H1 (cell line): ENCODE data around the gene MEX3C. TPM values are rescaled to one million over a fixed set of nuclear protein-coding genes. Genes with fewer than 3 reads are reported as not detected.
A peak's percentile ranks its signal among the peaks of the same experiment; 100 is the strongest.

Experiments used
- CTCF ChIA-PET: fragments of 300-600 bp; sonication (Branson Sonifier 250); formaldehyde crosslinking; loops from one replicate; lab custom pipeline; 2021; ENCODE audit not compliant: partially characterized antibody; lab: Charles Lee
- POLR2A ChIA-PET: fragments of 300-600 bp; sonication (Branson Sonifier 250); formaldehyde crosslinking; loops from one replicate; lab custom pipeline; 2021; ENCODE audit warnings: inconsistent platforms; ENCODE audit not compliant: partially characterized antibody; lab: Charles Lee
- DNase-seq, 2 experiments: peaks; one replicate each; pipeline versions ENCODE4 v3.0.0 to v3.0.0-alpha.2; 2010 to 2022; ENCODE audit warnings: low spot score in 2 of 2, low read depth in 1 of 2, mixed read lengths in 1 of 2
- FAIRE-seq: peaks from 2 replicates; lab custom pipeline; 2011; peaks lifted over from hg19 to GRCh38; lab: Jason Lieb, UNC
- H2AFZ ChIP-seq: 2 replicates; pipeline ENCODE4 v1.8.1; 2012; ENCODE audit warnings: low read length, inconsistent platforms
- H2AK5ac ChIP-seq: 2 replicates; pipeline ENCODE4 v1.6.1; 2013; ENCODE audit warnings: low read depth, low read length
- H2BK120ac ChIP-seq: replicated peaks from 2 replicates; pipeline ENCODE3; 2013; ENCODE audit warnings: low read depth, low read length, inconsistent platforms
- H2BK12ac ChIP-seq: 2 replicates; pipeline ENCODE4 v1.6.1; 2013; ENCODE audit warnings: low read depth, low read length
- H2BK15ac ChIP-seq: 2 replicates; pipeline ENCODE4 v1.6.1; 2013; ENCODE audit warnings: low read length
- H2BK20ac ChIP-seq: 2 replicates; pipeline ENCODE4 v1.6.1; 2013; ENCODE audit warnings: low read length
- H2BK5ac ChIP-seq: 2 replicates; pipeline ENCODE4 v1.6.1; 2013; ENCODE audit warnings: low read depth, low read length
- H3K14ac ChIP-seq: 2 replicates; pipeline ENCODE4 v1.6.1; 2013; ENCODE audit warnings: inconsistent platforms; ENCODE audit not compliant: insufficient read length
- H3K18ac ChIP-seq: 2 replicates; pipeline ENCODE4 v1.6.1; 2013; ENCODE audit warnings: low read length; ENCODE audit errors: extremely low read depth
- H3K23ac ChIP-seq: 2 replicates; pipeline ENCODE4 v1.6.1; 2013; ENCODE audit warnings: inconsistent platforms; ENCODE audit not compliant: insufficient read length
- H3K23me2 ChIP-seq: 2 replicates; pipeline ENCODE4 v1.6.1; 2013; ENCODE audit warnings: low read depth, low read length
- H3K27ac ChIP-seq: 2 replicates; pipeline ENCODE4 v1.6.1; 2011; ENCODE audit warnings: low read depth, low read length, inconsistent platforms
- H3K27me3 ChIP-seq, 4 experiments: replicated peaks in 1 of 4; 1 replicate in 1 of 4; 2 replicates in 3 of 4; pipeline versions ENCODE4 v1.6.1 to v1.8.1; 2011 to 2013; ENCODE audit warnings: low read length in 3 of 4, mild to moderate bottlenecking in 3 of 4, inconsistent platforms in 2 of 4, mixed read lengths in 2 of 4, moderate library complexity in 1 of 4; ENCODE audit not compliant: control insufficient read depth in 3 of 4, insufficient read depth in 3 of 4; ENCODE audit errors: extremely low read depth in 1 of 4
- H3K36me3 ChIP-seq, 4 experiments: 2 replicates each; pipeline versions ENCODE4 v1.6.1 to v1.8.1; 2011 to 2013; ENCODE audit warnings: mild to moderate bottlenecking in 4 of 4, low read length in 3 of 4, moderate library complexity in 2 of 4, control low read depth in 1 of 4, inconsistent platforms in 1 of 4; ENCODE audit not compliant: insufficient read depth in 4 of 4, control insufficient read depth in 2 of 4
- H3K4ac ChIP-seq: replicated peaks from 2 replicates; pipeline ENCODE3; 2013; ENCODE audit warnings: low read length, low read depth, mixed read lengths, inconsistent platforms; ENCODE audit not compliant: insufficient read length
- H3K4me1 ChIP-seq, 4 experiments: replicated peaks in 1 of 4; 1 replicate in 1 of 4; 2 replicates in 3 of 4; pipeline versions ENCODE4 v1.6.1 to v1.8.1; 2011 to 2013; ENCODE audit warnings: low read length in 3 of 4, inconsistent platforms in 2 of 4, mixed read lengths in 1 of 4; ENCODE audit not compliant: insufficient read depth in 4 of 4, control insufficient read depth in 3 of 4
- H3K4me2 ChIP-seq, 2 experiments: 2 replicates each; pipeline versions ENCODE4 v1.6.1 to v1.8.1; 2011 to 2013; ENCODE audit warnings: low read depth in 2 of 2, low read length in 2 of 2, control low read depth in 1 of 2, inconsistent platforms in 1 of 2, mild to moderate bottlenecking in 1 of 2; ENCODE audit not compliant: insufficient read depth in 1 of 2
- H3K4me3 ChIP-seq, 4 experiments: fragments of 200-600, 300-600 bp in 1 of 4; sonication (generic), shearing (Covaris generic), sonication (Bioruptor Twin) in 1 of 4; 2 replicates each; pipeline versions ENCODE4 v1.5.1 to v1.8.1; 2011 to 2016; ENCODE audit warnings: low read length in 4 of 4, low read depth in 3 of 4, control low read depth in 2 of 4, inconsistent platforms in 2 of 4, mild to moderate bottlenecking in 2 of 4, mixed read lengths in 1 of 4, moderate library complexity in 1 of 4; ENCODE audit not compliant: insufficient read depth in 2 of 4; ENCODE audit errors: extremely low read depth in 1 of 4
- H3K56ac ChIP-seq: replicated peaks from 2 replicates; pipeline ENCODE3; 2013; ENCODE audit warnings: low read depth, mild to moderate bottlenecking, mixed read lengths, low read length, inconsistent platforms; ENCODE audit not compliant: insufficient read length
- H3K79me1 ChIP-seq: 2 replicates; pipeline ENCODE4 v1.6.1; 2013; ENCODE audit warnings: low read depth, low read length, control low read depth
- H3K79me2 ChIP-seq, 2 experiments: 2 replicates each; pipeline versions ENCODE4 v1.6.1 to v1.8.1; 2012 to 2013; ENCODE audit warnings: low read length in 2 of 2, mild to moderate bottlenecking in 2 of 2, inconsistent platforms in 1 of 2; ENCODE audit not compliant: insufficient read depth in 2 of 2, control insufficient read depth in 1 of 2
- H3K9ac ChIP-seq, 4 experiments: replicated peaks in 1 of 4; 1 replicate in 1 of 4; 2 replicates in 3 of 4; pipeline versions ENCODE4 v1.6.1 to v1.8.1; 2011 to 2013; ENCODE audit warnings: low read depth in 3 of 4, low read length in 3 of 4, control low read depth in 2 of 4, mild to moderate bottlenecking in 2 of 4, moderate library complexity in 2 of 4, inconsistent platforms in 1 of 4; ENCODE audit errors: extremely low read depth in 1 of 4
- H3K9me3 ChIP-seq, 2 experiments: 2 replicates each; pipeline versions ENCODE4 v1.6.1 to v1.8.1; 2012 to 2013; ENCODE audit warnings: mild to moderate bottlenecking in 2 of 2, moderate library complexity in 2 of 2, control low read depth in 1 of 2, inconsistent platforms in 1 of 2, low read depth in 1 of 2, low read length in 1 of 2, mixed read lengths in 1 of 2; ENCODE audit not compliant: insufficient read depth in 2 of 2
- H4K20me1 ChIP-seq, 2 experiments: replicated peaks in 1 of 2; 2 replicates each; pipeline versions ENCODE3 to v1.8.1; 2011 to 2013; ENCODE audit warnings: inconsistent platforms in 2 of 2, low read length in 2 of 2, mild to moderate bottlenecking in 1 of 2; ENCODE audit not compliant: insufficient read depth in 2 of 2, control insufficient read depth in 1 of 2
- H4K5ac ChIP-seq: 2 replicates; pipeline ENCODE4 v1.6.1; 2013; ENCODE audit warnings: low read length, low read depth, mixed read lengths, inconsistent platforms; ENCODE audit not compliant: insufficient read length
- H4K8ac ChIP-seq: 2 replicates; pipeline ENCODE4 v1.8.0; 2013; ENCODE audit warnings: mild to moderate bottlenecking, moderate library complexity, low read length, inconsistent platforms; ENCODE audit not compliant: insufficient read depth; ENCODE audit errors: extremely low read depth
- H4K91ac ChIP-seq: replicated peaks from 2 replicates; pipeline ENCODE3; 2013; ENCODE audit warnings: low read length, mixed read lengths, inconsistent platforms; ENCODE audit not compliant: insufficient read length
- CTBP2 ChIP-seq: IDR thresholded peaks from 2 replicates; pipeline ENCODE4 v1.7.0; 2011; ENCODE audit warnings: borderline replicate concordance, mild to moderate bottlenecking, moderate library complexity, mixed read lengths, low read length; ENCODE audit not compliant: insufficient read depth, insufficient read length
- HDAC6 ChIP-seq: IDR thresholded peaks from one replicate; pipeline ENCODE4 v1.7.1; 2012; ENCODE audit warnings: low read depth, mild to moderate bottlenecking, inconsistent platforms, low read length, moderate library complexity
- NRF1 ChIP-seq: IDR thresholded peaks from 2 replicates; pipeline ENCODE4 v1.6.1; 2011; ENCODE audit warnings: mild to moderate bottlenecking, low read depth, low read length, improper control_type of control experiment
- RBBP5 ChIP-seq: IDR thresholded peaks from 2 replicates; pipeline ENCODE4 v1.7.1; 2012; ENCODE audit warnings: low read depth, mild to moderate bottlenecking, inconsistent platforms, low read length, moderate library complexity, borderline replicate concordance
- WGBS, 2 experiments: shearing (Covaris generic) in 1 of 2; methylation state at CpG; one replicate each; pipeline versions ENCODE4 v1.1.6 to v1.1.7; 2013 to 2015; ENCODE audit warnings: low lambda C conversion rate in 2 of 2, mixed read lengths in 2 of 2, inconsistent platforms in 1 of 2, low coverage in 1 of 2, missing lambda C conversion rate in 1 of 2; ENCODE audit not compliant: insufficient replicate concordance in 2 of 2, insufficient coverage in 1 of 2, insufficient read length in 1 of 2; ENCODE audit errors: extremely low coverage in 1 of 2, missing lambda C conversion rate in 1 of 2; 5-methylcytosine and 5-hydroxymethylcytosine counted together
- polyA plus RNA-seq, 7 experiments: library from polyadenylated mRNA; depleted of rRNA in 3 of 7; stranded (reverse) in 5 of 7; unstranded in 2 of 7; fragments of >200 nt in 5 of 7; fragments of 200-250 nt in 2 of 7; gene quantifications; 1 replicate in 5 of 7; 2 replicates in 1 of 7; 4 replicates in 1 of 7; pipeline versions ENCODE4 v1.2.1 to v1.2.3, GENCODE V29; 2011 to 2013; ENCODE audit warnings: missing spikeins in 2 of 7, mixed read lengths in 2 of 7
- total RNA-seq: library from RNA; stranded (reverse); fragmentation: NEBNext Ultra II Directional; extraction: Animal tissue kit (Norgen Biotek cat#: 25700); gene quantifications from 2 replicates; pipeline ENCODE4 v1.2.1, GENCODE V29; 2021
- TF ChIP-seq, protein P1 (sequence below): IDR thresholded peaks from 2 replicates; pipeline ENCODE4 v1.6.1; 2012; ENCODE audit warnings: low read length, inconsistent platforms

Gene MEX3C
- total and polyA plus RNA-seq, 2 of the 8 experiments (the other 6 are each of a cell fraction or from before 2014, with no cell fraction given): 48.2 to 103 TPM

DNA sequence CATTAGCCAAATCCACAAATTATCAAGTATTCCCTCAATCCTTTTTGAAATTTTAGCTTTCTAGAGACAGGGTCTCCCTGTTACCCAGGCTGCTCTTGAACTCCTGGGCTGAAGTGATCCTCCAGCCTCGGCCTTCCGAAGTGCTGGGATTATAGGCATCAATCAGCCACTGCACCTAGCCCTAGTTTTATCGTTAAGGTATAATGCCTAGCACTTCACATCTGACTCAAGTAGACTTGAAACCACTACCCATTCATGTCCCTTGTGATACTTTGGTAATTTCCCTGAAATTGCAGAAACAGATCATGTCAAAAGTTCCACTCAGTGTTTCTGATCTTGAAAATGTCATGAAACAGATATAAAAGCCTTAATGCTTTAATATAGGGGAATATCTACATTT, 26.3 kb downstream of the MEX3C start:
- FAIRE-seq (no peak), DNase-seq (no peak)
- H3K9me3 ChIP-seq: no peaks in the 10 kb centered on the region
- POLR2A ChIA-PET: interaction anchor here (1.0 to 6.3 kb wide), 3 partner anchors 10 to 26 kb away, joined by 3 to 55 read pairs (median 8); partner anchors contain the start of gene MEX3C
- no peak overlapping the region for H2BK15ac ChIP-seq
- H3K4ac ChIP-seq: no peak overlapping the region
- no peak overlapping the region for H3K27ac ChIP-seq
- no peak overlapping the region for H3K4me2 ChIP-seq
- H3K4me1 ChIP-seq: peaks cover 2 to 17% (median 9%) of the 10 kb centered on the region in 4 experiments; a peak in 5 of 7 replicates
- H3K79me2 ChIP-seq: peaks cover under 1 to 31% of the 10 kb centered on the region in 2 experiments
- H4K5ac ChIP-seq: no peak overlapping the region
- no peak overlapping the region for H2AFZ ChIP-seq
- no peak overlapping the region for H2BK20ac ChIP-seq
- H2BK120ac ChIP-seq: no peak overlapping the region
- H3K14ac ChIP-seq: no peak overlapping the region
- 91% methylated on average over 3 of the region's 3 CpGs; no CpG with 5 or more reads in 1 of the 2 experiments for WGBS, 2 experiments
- H3K4me3 ChIP-seq: no peak overlapping the region
- H3K79me1 ChIP-seq: 0 out of 2 replicates have a peak, but pooled peaks cover 2% of the 10 kb centered on the region
- no peak overlapping the region for H3K18ac ChIP-seq
- H4K8ac ChIP-seq: peak overlapping the region; percentile 23; the same call in 1 of the 2 replicates
- H4K91ac ChIP-seq: no peak overlapping the region
- no peak overlapping the region for H2AK5ac ChIP-seq
- H2BK12ac ChIP-seq: no peak overlapping the region
- H3K9ac ChIP-seq: no peak overlapping the region
- peaks cover 0 to 1% (median 0%) of the 10 kb centered on the region in 4 experiments; a peak in 3 of 7 replicates for H3K27me3 ChIP-seq
- no peak overlapping the region for H3K23ac ChIP-seq
- no peaks in the 10 kb centered on the region; the same call in 1 of the 2 replicates for H3K23me2 ChIP-seq
- H3K36me3 ChIP-seq: peaks cover under 1 to 14% (median 8%) of the 10 kb centered on the region in 4 experiments
- CTCF ChIA-PET: no interaction called here
- H3K56ac ChIP-seq: no peak overlapping the region
- no peak overlapping the region for H2BK5ac ChIP-seq
- H4K20me1 ChIP-seq: peaks cover under 1% of the 10 kb centered on the region in 2 experiments
- no peak for TF ChIP-seq HDAC6
- TF ChIP-seq CTBP2: no peak
- TF ChIP-seq, protein P1, sequence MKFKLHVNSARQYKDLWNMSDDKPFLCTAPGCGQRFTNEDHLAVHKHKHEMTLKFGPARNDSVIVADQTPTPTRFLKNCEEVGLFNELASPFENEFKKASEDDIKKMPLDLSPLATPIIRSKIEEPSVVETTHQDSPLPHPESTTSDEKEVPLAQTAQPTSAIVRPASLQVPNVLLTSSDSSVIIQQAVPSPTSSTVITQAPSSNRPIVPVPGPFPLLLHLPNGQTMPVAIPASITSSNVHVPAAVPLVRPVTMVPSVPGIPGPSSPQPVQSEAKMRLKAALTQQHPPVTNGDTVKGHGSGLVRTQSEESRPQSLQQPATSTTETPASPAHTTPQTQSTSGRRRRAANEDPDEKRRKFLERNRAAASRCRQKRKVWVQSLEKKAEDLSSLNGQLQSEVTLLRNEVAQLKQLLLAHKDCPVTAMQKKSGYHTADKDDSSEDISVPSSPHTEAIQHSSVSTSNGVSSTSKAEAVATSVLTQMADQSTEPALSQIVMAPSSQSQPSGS: no peak
- no peak for TF ChIP-seq NRF1
- TF ChIP-seq RBBP5: no peak
